Endothelial cell (in vitro differentiated cells): ENCODE measurements around the gene CSNK1E. TPM values are rescaled to one million over a fixed set of nuclear protein-coding genes. Genes with fewer than 3 reads are reported as not detected.
A peak's percentile ranks its signal among the peaks of the same experiment; 100 is the strongest.

ENCODE experiments used
- DNase-seq: peaks from one replicate; pipeline ENCODE4 v3.0.0; 2021; ENCODE audit warnings: low spot score
- H3K27ac Mint-ChIP-seq: one replicate; pipeline ENCODE4 v1.8.0; 2021; ENCODE audit warnings: mixed read lengths, inconsistent platforms; ENCODE audit not compliant: unreplicated experiment
- H3K27me3 Mint-ChIP-seq: one replicate; pipeline ENCODE4 v1.8.0; 2021; ENCODE audit warnings: mild to moderate bottlenecking, moderate library complexity, mixed read lengths, inconsistent platforms; ENCODE audit not compliant: unreplicated experiment
- H3K36me3 Mint-ChIP-seq: one replicate; pipeline ENCODE4 v1.8.0; 2021; ENCODE audit warnings: mild to moderate bottlenecking, low read depth, mixed read lengths, inconsistent platforms; ENCODE audit not compliant: unreplicated experiment
- H3K4me1 Mint-ChIP-seq: one replicate; pipeline ENCODE4 v1.8.0; 2021; ENCODE audit warnings: mild to moderate bottlenecking, mixed read lengths, inconsistent platforms; ENCODE audit not compliant: unreplicated experiment
- H3K4me3 Mint-ChIP-seq: one replicate; pipeline ENCODE4 v1.8.0; 2021; ENCODE audit warnings: mild to moderate bottlenecking, mixed read lengths, inconsistent platforms; ENCODE audit not compliant: unreplicated experiment
- H3K9me3 Mint-ChIP-seq: one replicate; pipeline ENCODE4 v1.8.0; 2021; ENCODE audit warnings: mixed read lengths, inconsistent platforms; ENCODE audit not compliant: unreplicated experiment
- total RNA-seq: library from RNA; stranded (reverse); fragmentation: NEBNext Ultra II Directional; extraction: Animal tissue kit (Norgen Biotek cat#: 25700); gene quantifications from one replicate; pipeline ENCODE4 v1.2.1, GENCODE V29; 2021; ENCODE audit not compliant: unreplicated experiment
- TF ChIP-seq, protein P1 (sequence below): fragments of 200-600 bp; sonication (generic); IDR thresholded peaks from one replicate; pipeline ENCODE4 v1.5.0; 2021; ENCODE audit warnings: antibody characterized with exemption; ENCODE audit not compliant: unreplicated experiment

CSNK1E gene
- total RNA-seq, 1 donor from 2014 or later = 144 TPM

DNA sequence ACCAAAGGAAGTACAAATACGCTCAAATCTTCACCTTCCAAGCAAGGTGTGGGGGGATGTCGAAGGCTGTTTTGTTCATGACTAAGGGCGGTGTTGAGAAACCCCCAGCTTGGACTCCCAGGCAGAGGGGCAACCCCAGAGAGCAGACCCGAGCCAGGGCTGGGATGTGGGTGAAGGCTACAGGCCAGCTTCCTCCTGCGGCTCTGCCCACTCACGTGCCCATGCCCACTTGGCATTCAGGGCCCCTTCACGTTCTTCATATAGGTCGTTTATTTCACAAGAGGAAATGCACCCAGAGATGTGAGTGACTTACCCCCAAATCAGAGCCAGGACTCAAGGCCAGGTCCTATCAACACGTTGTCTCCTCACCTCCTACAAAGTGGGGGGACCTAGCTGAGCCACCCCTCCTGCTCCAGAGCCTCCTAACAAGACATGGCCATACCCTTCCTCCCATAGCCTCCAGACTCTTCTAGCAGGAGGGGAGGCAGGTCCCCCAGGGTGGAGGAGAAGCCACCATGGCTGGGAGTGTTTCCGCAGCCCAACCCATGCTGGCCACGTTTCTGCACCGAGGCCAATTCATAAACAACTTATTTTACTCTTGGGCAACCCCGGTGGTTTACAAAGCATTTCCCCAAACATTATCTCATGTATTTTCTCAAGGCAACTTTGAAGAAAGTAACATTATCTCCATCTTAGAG, 66.4 kb downstream of the CSNK1E start:
- H3K4me1 Mint-ChIP-seq = no peaks in the 10 kb centered on the region

DNA sequence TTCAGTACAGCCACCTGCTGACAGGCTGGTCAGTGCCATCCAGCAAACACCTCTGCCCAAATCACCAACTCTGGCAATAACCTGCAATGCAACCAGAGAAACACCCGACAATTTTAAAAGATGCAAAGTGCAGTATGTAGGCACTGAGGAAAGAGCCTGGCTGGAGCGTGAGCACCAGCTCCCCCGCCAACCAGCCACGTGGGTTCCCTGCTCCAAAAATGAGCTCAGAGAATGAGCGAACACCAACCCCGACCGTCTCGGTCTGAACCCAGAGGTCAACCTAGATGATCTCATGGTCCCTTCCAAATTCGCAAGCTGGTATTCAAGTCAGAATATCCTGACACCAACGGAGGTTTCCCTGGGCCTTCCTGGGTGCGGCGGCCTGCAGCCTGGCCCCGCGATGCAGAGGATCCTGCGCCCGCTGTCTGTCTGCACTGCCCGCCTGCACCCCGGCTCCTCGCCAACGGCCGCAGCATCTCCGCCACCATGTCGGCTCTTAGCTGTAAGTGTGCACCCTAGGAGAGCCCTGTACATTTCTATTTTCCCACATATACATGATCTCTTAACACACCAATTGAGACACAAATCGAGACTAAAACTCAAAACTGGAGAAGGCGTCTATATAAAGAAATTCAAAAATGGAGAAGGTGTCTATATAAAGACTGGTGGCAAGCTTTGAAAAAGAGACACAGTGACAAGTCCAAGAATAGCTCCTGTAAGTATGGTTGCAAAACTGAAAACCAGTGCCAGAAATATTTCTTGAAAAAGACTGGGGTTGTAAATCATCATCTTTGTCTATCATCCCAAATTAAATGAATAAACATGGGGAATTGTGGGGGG, 67.2 kb downstream of the CSNK1E start:
- H3K27ac Mint-ChIP-seq = no peak overlapping the region
- TF ChIP-seq, protein P1, sequence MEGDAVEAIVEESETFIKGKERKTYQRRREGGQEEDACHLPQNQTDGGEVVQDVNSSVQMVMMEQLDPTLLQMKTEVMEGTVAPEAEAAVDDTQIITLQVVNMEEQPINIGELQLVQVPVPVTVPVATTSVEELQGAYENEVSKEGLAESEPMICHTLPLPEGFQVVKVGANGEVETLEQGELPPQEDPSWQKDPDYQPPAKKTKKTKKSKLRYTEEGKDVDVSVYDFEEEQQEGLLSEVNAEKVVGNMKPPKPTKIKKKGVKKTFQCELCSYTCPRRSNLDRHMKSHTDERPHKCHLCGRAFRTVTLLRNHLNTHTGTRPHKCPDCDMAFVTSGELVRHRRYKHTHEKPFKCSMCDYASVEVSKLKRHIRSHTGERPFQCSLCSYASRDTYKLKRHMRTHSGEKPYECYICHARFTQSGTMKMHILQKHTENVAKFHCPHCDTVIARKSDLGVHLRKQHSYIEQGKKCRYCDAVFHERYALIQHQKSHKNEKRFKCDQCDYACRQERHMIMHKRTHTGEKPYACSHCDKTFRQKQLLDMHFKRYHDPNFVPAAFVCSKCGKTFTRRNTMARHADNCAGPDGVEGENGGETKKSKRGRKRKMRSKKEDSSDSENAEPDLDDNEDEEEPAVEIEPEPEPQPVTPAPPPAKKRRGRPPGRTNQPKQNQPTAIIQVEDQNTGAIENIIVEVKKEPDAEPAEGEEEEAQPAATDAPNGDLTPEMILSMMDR = no peak
- no peaks in the 10 kb centered on the region for H3K9me3 Mint-ChIP-seq
- peak overlapping the region; percentile 11 for H3K4me3 Mint-ChIP-seq
- H3K27me3 Mint-ChIP-seq = peaks cover 15% of the 10 kb centered on the region
- DNase-seq = no peak
- H3K36me3 Mint-ChIP-seq = peaks cover 24% of the 10 kb centered on the region
- no peaks in the 10 kb centered on the region for H3K4me1 Mint-ChIP-seq

More for the DNA sequence above, 66.4 kb downstream of the CSNK1E start:
- H3K27ac Mint-ChIP-seq = no peak overlapping the region
- no peak for DNase-seq
- peaks cover 15% of the 10 kb centered on the region for H3K27me3 Mint-ChIP-seq
- TF ChIP-seq, protein P1 = no peak
- H3K9me3 Mint-ChIP-seq = no peaks in the 10 kb centered on the region
- H3K4me3 Mint-ChIP-seq = no peak overlapping the region
- peaks cover 24% of the 10 kb centered on the region for H3K36me3 Mint-ChIP-seq

DNA sequence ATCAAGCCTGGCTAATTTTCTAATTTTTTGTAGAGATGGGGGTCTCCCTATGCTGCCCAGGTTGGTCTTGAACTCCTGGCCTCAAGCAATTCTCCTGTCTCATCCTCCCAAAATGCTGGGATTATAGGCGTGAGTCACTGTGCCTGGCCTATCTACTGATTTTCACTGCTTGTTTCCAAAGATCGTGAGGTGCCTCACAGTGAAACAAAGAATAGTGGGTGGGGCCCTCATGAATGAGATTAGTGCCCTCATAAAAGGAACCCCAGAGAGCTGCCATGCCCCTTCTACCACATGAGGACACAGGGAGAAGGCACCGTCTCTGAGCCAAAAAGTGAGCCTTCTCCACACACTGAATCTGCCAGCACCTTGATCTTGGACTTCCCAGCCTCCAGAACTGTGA, 67.9 kb downstream of the CSNK1E start:
- TF ChIP-seq, protein P1 = no peak

DNA sequence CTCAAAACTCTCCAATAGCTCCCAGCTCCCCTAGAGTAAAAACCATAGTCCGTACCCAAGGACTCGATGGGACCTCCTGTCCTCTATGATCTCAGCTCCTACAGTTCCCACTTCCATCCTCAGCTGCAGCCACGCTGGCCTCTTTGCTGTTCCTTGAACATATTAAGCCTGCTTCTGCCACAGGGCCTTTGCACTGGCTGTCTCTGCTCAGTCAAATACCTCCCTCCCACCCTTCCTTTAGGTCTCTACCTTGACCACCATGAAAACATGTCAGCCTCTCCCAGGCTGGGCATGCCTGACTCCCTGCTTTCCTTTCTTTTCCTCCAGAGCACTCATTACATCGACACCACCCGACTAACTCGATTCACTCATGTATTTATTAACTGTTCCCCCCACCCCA, 69.0 kb downstream of the CSNK1E start:
- H3K4me3 Mint-ChIP-seq = no peak overlapping the region
- TF ChIP-seq, protein P1 = no peak
- H3K4me1 Mint-ChIP-seq = no peaks in the 10 kb centered on the region
- DNase-seq = no peak
- H3K9me3 Mint-ChIP-seq = no peaks in the 10 kb centered on the region
- H3K27me3 Mint-ChIP-seq = peaks cover 17% of the 10 kb centered on the region
- H3K27ac Mint-ChIP-seq = no peak overlapping the region
- peaks cover 24% of the 10 kb centered on the region for H3K36me3 Mint-ChIP-seq

More for the DNA sequence above, 67.9 kb downstream of the CSNK1E start:
- H3K4me3 Mint-ChIP-seq = no peak overlapping the region
- H3K27ac Mint-ChIP-seq = no peak overlapping the region
- no peaks in the 10 kb centered on the region for H3K9me3 Mint-ChIP-seq
- H3K4me1 Mint-ChIP-seq = no peaks in the 10 kb centered on the region
- H3K27me3 Mint-ChIP-seq = peaks cover 15% of the 10 kb centered on the region
- DNase-seq = no peak
- H3K36me3 Mint-ChIP-seq = peaks cover 24% of the 10 kb centered on the region

DNA sequence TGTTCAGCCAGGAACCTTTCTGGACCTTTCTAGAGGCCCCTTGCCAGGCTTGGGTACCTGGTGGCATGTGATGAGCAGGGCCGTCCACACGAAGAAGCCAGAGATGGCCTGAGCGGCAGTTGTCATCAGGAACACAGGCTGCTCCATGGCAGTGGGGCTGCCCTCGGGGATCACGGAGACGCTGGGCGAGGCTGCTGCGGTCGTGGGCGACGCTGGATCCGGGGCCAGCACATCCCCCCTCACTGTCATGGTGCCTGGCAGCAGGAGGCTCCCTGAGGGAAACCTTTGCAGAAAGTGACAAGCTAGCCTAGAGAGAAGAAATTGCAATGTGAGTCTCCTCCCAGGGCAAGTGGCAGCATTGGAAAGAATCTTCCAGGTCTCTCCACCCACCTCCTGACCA, 69.5 kb downstream of the CSNK1E start:
- Mint-ChIP-seq H3K9me3 (no peaks in the 10 kb centered on the region), H3K27ac (no peak overlapping the region), H3K4me3 (no peak overlapping the region), H3K4me1 (no peaks in the 10 kb centered on the region), H3K36me3 (peaks cover 24% of the 10 kb centered on the region), H3K27me3 (peaks cover 17% of the 10 kb centered on the region)
- DNase-seq = no peak
- TF ChIP-seq, protein P1 = no peak
